Activated CD4-positive, alpha-beta T cell treated with anti-CD3 and anti-CD28 coated beads for 1 hour (primary cell): ENCODE data around the gene C1QL1.

Source experiments
- DNase-seq: peaks from one replicate; pipeline ENCODE4 v3.0.0-alpha.2; 2020

Gene C1QL1

GRCh38 chr17:44928136-44928535, 40.0 kb downstream of the C1QL1 start:
- no peak for DNase-seq

- DNase-seq = no peak
These were observed 40.4 kb downstream of the C1QL1 start for GRCh38 chr17:44927696-44928095.

GRCh38 chr17:44926821-44927525, 41.1 kb downstream of the C1QL1 start:
- no peak for DNase-seq

- DNase-seq = no peak
These were observed 42.1 kb downstream of the C1QL1 start for GRCh38 chr17:44925731-44926697.

GRCh38 chr17:44924107-44924544, 44.0 kb downstream of the C1QL1 start:
- DNase-seq = no peak

GRCh38 chr17:44922746-44923470, 45.2 kb downstream of the C1QL1 start:
- DNase-seq = no peak

- DNase-seq = no peak
These were observed 46.0 kb downstream of the C1QL1 start for GRCh38 chr17:44922136-44922535.

- no peak for DNase-seq
These were observed 46.8 kb downstream of the C1QL1 start for GRCh38 chr17:44921122-44921882.

GRCh38 chr17:44920565-44920940, 47.5 kb downstream of the C1QL1 start:
- no peak for DNase-seq

GRCh38 chr17:44919885-44920564, 48.1 kb downstream of the C1QL1 start:
- DNase-seq = peak; percentile 47

GRCh38 chr17:44919411-44919810, 48.7 kb downstream of the C1QL1 start:
- no peak for DNase-seq

- DNase-seq = no peak
These were observed 50.1 kb downstream of the C1QL1 start for GRCh38 chr17:44918006-44918405.

- no peak for DNase-seq
These were observed 50.6 kb downstream of the C1QL1 start for GRCh38 chr17:44917456-44917855.

- no peak for DNase-seq
These were observed 51.3 kb downstream of the C1QL1 start for GRCh38 chr17:44916781-44917241.

- DNase-seq = no peak
These were observed 52.0 kb downstream of the C1QL1 start for GRCh38 chr17:44915862-44916780.

- DNase-seq = no peak
These were observed 52.8 kb downstream of the C1QL1 start, which contains the start of gene GFAP for GRCh38 chr17:44915321-44915726. Gene GFAP (minus strand): TSS chr17:44915500. CDS start chr17:44915486, 14 bp downstream.

GRCh38 chr17:44914698-44915271, 53.3 kb downstream of the C1QL1 start:
- no peak for DNase-seq

- DNase-seq = no peak
These were observed 54.0 kb downstream of the C1QL1 start for GRCh38 chr17:44914148-44914547.

GRCh38 chr17:44913676-44914075, 54.4 kb downstream of the C1QL1 start:
- DNase-seq = no peak
